Keratinocyte (primary cell): ENCODE results near the gene NPAS3. TPM values are rescaled to one million over a fixed set of nuclear protein-coding genes. Genes with fewer than 3 reads are reported as not detected.

Source experiments
- DNase-seq: peaks from one replicate; pipeline ENCODE4 v3.0.0-alpha.2; 2011; ENCODE audit warnings: low read depth, missing footprints, low spot score
- FAIRE-seq: peaks from 2 replicates; lab custom pipeline; 2011; peaks lifted over from hg19 to GRCh38; lab: Jason Lieb, UNC
- H2AFZ ChIP-seq: 2 replicates; pipeline ENCODE4 v1.6.0; 2012; ENCODE audit warnings: low read length, control low read depth, inconsistent platforms; ENCODE audit not compliant: control insufficient read depth
- H3K27ac ChIP-seq: 2 replicates; pipeline ENCODE4 v1.5.1; 2011; ENCODE audit warnings: low read length; ENCODE audit not compliant: control insufficient read depth, insufficient read depth
- H3K27me3 ChIP-seq: 3 replicates; pipeline ENCODE4 v1.6.0; 2011; ENCODE audit warnings: low read length; ENCODE audit not compliant: control insufficient read depth, insufficient read depth; ENCODE audit errors: extremely low read depth
- H3K36me3 ChIP-seq, 2 experiments: 2 replicates in 1 of 2; 3 replicates in 1 of 2; pipeline ENCODE4 v1.5.1; 2011; ENCODE audit warnings: low read length in 2 of 2, mild to moderate bottlenecking in 1 of 2; ENCODE audit not compliant: control insufficient read depth in 2 of 2, insufficient read depth in 2 of 2; ENCODE audit errors: extremely low read depth in 1 of 2
- H3K4me1 ChIP-seq: 3 replicates; pipeline ENCODE4 v1.5.1; 2011; ENCODE audit warnings: low read length; ENCODE audit not compliant: control insufficient read depth, insufficient read depth; ENCODE audit errors: extremely low read depth
- H3K4me2 ChIP-seq: 3 replicates; pipeline ENCODE4 v1.6.0; 2011; ENCODE audit warnings: low read depth, low read length; ENCODE audit not compliant: control insufficient read depth, insufficient read depth; ENCODE audit errors: extremely low read depth
- H3K4me3 ChIP-seq, 3 experiments: fragments of 200-600 bp in 1 of 3; sonication (generic) in 1 of 3; 2 replicates in 2 of 3; 3 replicates in 1 of 3; pipeline ENCODE4 v1.5.1; 2011 to 2016; ENCODE audit warnings: low read length in 3 of 3, mild to moderate bottlenecking in 3 of 3, control low read depth in 2 of 3, inconsistent platforms in 1 of 3, low read depth in 1 of 3, mixed read lengths in 1 of 3, mixed run types in 1 of 3, moderate library complexity in 1 of 3; ENCODE audit not compliant: control insufficient read depth in 2 of 3, insufficient read depth in 2 of 3; ENCODE audit errors: extremely low read depth in 1 of 3
- H3K79me2 ChIP-seq: 2 replicates; pipeline ENCODE4 v1.6.0; 2012; ENCODE audit warnings: low read length; ENCODE audit not compliant: control insufficient read depth, insufficient read depth
- H3K9ac ChIP-seq: 3 replicates; pipeline ENCODE4 v1.6.0; 2011; ENCODE audit warnings: low read length; ENCODE audit not compliant: control insufficient read depth, insufficient read depth; ENCODE audit errors: extremely low read depth
- H3K9me1 ChIP-seq: 3 replicates; pipeline ENCODE4 v1.6.0; 2011; ENCODE audit warnings: low read length; ENCODE audit not compliant: control insufficient read depth, insufficient read depth; ENCODE audit errors: extremely low read depth
- H3K9me3 ChIP-seq: 2 replicates; pipeline ENCODE4 v1.5.1; 2012; ENCODE audit warnings: low read depth, low read length; ENCODE audit not compliant: control insufficient read depth
- H4K20me1 ChIP-seq: 3 replicates; pipeline ENCODE4 v1.6.0; 2011; ENCODE audit warnings: low read length; ENCODE audit not compliant: control insufficient read depth, insufficient read depth; ENCODE audit errors: extremely low read depth
- EZH2 ChIP-seq: IDR thresholded peaks from one replicate; pipeline ENCODE4 v1.6.1; 2012; ENCODE audit warnings: inconsistent platforms, mild to moderate bottlenecking, low read length, moderate library complexity
- dilution Hi-C: fragments of 300-500 bp; cut with MboI; formaldehyde crosslinking; loops from one replicate; pipeline ENCODE4 v1.7.0; 2020; ENCODE audit warnings: low sequenced_read_pairs; ENCODE audit not compliant: extremely low pct_ligation_motif_present
- polyA plus RNA-seq, 5 experiments: library from polyadenylated mRNA; depleted of rRNA in 3 of 5; stranded (reverse) in 3 of 5; stranded (forward) in 1 of 5; unstranded in 1 of 5; fragments of >200 nt; gene quantifications; 1 replicate in 1 of 5; 2 replicates in 3 of 5; 3 replicates in 1 of 5; pipeline versions ENCODE4 v1.2.1 to v1.2.3, GENCODE V29; 2011 to 2012; ENCODE audit warnings: missing spikeins in 2 of 5, low read depth in 1 of 5, low replicate concordance in 1 of 5
- TF ChIP-seq, protein P1 (sequence below), 3 experiments: IDR thresholded peaks in 1 of 3; conservative IDR thresholded peaks in 1 of 3; optimal IDR thresholded peaks in 1 of 3; 2 replicates in 2 of 3; 3 replicates in 1 of 3; pipeline versions ENCODE3 to v1.5.1; 2011; ENCODE audit warnings: low read length in 3 of 3, mild to moderate bottlenecking in 3 of 3, moderate library complexity in 2 of 3, control low read depth in 1 of 3, inconsistent platforms in 1 of 3; ENCODE audit not compliant: insufficient read depth in 2 of 3; ENCODE audit errors: extremely low read depth in 1 of 3

Gene NPAS3
- polyA plus RNA-seq, 1 donor (not counting 4 experiments of a cell fraction or from before 2014, with no cell fraction given): 0.07 TPM

- H2AFZ ChIP-seq: no peak overlapping the region
- no peak overlapping the region for H3K4me3 ChIP-seq
- H3K9me3 ChIP-seq: no peaks in the 10 kb centered on the region
- H3K4me1 ChIP-seq: no peaks in the 10 kb centered on the region
- FAIRE-seq (no peak), DNase-seq (no peak)
- TF ChIP-seq, protein P1, sequence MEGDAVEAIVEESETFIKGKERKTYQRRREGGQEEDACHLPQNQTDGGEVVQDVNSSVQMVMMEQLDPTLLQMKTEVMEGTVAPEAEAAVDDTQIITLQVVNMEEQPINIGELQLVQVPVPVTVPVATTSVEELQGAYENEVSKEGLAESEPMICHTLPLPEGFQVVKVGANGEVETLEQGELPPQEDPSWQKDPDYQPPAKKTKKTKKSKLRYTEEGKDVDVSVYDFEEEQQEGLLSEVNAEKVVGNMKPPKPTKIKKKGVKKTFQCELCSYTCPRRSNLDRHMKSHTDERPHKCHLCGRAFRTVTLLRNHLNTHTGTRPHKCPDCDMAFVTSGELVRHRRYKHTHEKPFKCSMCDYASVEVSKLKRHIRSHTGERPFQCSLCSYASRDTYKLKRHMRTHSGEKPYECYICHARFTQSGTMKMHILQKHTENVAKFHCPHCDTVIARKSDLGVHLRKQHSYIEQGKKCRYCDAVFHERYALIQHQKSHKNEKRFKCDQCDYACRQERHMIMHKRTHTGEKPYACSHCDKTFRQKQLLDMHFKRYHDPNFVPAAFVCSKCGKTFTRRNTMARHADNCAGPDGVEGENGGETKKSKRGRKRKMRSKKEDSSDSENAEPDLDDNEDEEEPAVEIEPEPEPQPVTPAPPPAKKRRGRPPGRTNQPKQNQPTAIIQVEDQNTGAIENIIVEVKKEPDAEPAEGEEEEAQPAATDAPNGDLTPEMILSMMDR (optimal IDR thresholded peaks at IDR 0.05 in 1 of 3, IDR thresholded peaks at IDR 0.05 in 1 of 3, conservative IDR thresholded peaks at IDR 0.05 in 1 of 3; ENCODE audit: extremely low read depth in 1 of 3, insufficient read depth in 2 of 3, low read length in 3 of 3): no peak
- no peak for TF ChIP-seq EZH2
- no peaks in the 10 kb centered on the region for H3K79me2 ChIP-seq
- no peaks in the 10 kb centered on the region for H3K36me3 ChIP-seq
- no peak overlapping the region for H3K4me2 ChIP-seq
- H3K27ac ChIP-seq: no peak overlapping the region
- no peak overlapping the region for H3K9ac ChIP-seq
- H3K9me1 ChIP-seq: no peaks in the 10 kb centered on the region
- dilution Hi-C loops: no loop called here
- H4K20me1 ChIP-seq: no peaks in the 10 kb centered on the region
- H3K27me3 ChIP-seq: no peaks in the 10 kb centered on the region
These were observed 913.3 kb downstream of the NPAS3 start for GRCh38 chr14:33851931-33852330.
